ENCODE measurements around the gene PRKAR1B.

The PRKAR1B gene

DNA sequence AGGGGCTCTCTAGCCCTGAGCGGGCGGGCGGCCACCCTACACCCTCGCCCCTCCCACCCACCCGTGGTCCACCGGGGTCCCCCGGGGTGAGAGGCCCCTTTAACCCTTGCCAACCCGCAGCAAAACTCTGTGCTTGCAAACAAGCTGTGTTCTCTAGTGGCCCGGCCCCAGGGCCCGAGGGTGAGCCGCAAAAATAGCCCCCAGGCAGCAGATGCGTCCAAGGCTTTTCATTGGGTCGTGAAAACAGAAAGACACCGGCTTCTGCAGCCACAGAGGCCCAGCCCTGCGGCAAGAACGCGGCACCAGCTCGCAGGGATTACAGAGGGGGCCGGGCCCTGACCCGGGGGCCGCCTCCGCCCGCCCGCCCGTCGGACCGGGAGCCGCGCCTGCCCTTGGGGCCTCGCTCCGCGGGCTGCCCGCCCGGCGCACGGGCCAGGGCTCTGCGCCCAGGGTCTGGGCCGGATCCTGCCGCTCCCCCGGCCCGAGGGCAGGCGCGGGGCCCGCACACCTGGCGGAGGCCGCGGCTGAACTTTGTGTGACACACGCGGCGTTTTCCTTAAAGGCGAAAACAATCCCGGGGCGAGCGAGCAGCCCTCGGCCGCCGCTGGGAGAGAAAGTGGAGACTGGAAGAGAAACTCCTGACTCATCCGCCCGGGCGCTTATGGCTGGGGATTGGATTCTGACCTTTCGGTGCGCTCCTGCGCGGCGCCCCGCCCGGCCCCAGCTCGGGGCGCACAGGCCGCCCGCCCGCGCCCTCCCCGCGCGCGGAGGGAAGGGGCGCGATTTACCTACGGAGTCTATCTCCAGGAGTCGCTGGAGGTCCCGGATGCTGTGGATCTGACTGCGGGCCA, 210.2 kb downstream of the PRKAR1B start:
- TF ChIP-seq ZBTB7A (IDR thresholded peaks at IDR 0.05; ENCODE audit: low read depth) (no peak), YY1 (IDR thresholded peaks at IDR 0.05; ENCODE audit: low read depth) (no peak), NFIC (IDR thresholded peaks at IDR 0.05) (no peak), CEBPB (IDR thresholded peaks at IDR 0.05) (no peak), EP300 (IDR thresholded peaks at IDR 0.05; ENCODE audit: borderline replicate concordance) (no peak), FOXM1 (IDR thresholded peaks at IDR 0.05; ENCODE audit: borderline replicate concordance, low read depth) (no peak), RAD21 (IDR thresholded peaks at IDR 0.05; ENCODE audit: low read depth) (no peak), CREB1 (IDR thresholded peaks at IDR 0.05; ENCODE audit: low read depth) (no peak), TEAD4 (IDR thresholded peaks at IDR 0.05) (no peak), TCF12 (IDR thresholded peaks at IDR 0.05; ENCODE audit: low read depth) (no peak), EGR1 (IDR thresholded peaks at IDR 0.05) (no peak), TAF1 (IDR thresholded peaks at IDR 0.05; ENCODE audit: low read depth) (no peak)
- TF ChIP-seq, protein P1, sequence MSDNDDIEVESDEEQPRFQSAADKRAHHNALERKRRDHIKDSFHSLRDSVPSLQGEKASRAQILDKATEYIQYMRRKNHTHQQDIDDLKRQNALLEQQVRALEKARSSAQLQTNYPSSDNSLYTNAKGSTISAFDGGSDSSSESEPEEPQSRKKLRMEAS (IDR thresholded peaks at IDR 0.05) = no peak
- TF ChIP-seq, protein P2, sequence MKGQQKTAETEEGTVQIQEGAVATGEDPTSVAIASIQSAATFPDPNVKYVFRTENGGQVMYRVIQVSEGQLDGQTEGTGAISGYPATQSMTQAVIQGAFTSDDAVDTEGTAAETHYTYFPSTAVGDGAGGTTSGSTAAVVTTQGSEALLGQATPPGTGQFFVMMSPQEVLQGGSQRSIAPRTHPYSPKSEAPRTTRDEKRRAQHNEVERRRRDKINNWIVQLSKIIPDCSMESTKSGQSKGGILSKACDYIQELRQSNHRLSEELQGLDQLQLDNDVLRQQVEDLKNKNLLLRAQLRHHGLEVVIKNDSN (IDR thresholded peaks at IDR 0.05) = no peak
- TF ChIP-seq, protein P3, sequence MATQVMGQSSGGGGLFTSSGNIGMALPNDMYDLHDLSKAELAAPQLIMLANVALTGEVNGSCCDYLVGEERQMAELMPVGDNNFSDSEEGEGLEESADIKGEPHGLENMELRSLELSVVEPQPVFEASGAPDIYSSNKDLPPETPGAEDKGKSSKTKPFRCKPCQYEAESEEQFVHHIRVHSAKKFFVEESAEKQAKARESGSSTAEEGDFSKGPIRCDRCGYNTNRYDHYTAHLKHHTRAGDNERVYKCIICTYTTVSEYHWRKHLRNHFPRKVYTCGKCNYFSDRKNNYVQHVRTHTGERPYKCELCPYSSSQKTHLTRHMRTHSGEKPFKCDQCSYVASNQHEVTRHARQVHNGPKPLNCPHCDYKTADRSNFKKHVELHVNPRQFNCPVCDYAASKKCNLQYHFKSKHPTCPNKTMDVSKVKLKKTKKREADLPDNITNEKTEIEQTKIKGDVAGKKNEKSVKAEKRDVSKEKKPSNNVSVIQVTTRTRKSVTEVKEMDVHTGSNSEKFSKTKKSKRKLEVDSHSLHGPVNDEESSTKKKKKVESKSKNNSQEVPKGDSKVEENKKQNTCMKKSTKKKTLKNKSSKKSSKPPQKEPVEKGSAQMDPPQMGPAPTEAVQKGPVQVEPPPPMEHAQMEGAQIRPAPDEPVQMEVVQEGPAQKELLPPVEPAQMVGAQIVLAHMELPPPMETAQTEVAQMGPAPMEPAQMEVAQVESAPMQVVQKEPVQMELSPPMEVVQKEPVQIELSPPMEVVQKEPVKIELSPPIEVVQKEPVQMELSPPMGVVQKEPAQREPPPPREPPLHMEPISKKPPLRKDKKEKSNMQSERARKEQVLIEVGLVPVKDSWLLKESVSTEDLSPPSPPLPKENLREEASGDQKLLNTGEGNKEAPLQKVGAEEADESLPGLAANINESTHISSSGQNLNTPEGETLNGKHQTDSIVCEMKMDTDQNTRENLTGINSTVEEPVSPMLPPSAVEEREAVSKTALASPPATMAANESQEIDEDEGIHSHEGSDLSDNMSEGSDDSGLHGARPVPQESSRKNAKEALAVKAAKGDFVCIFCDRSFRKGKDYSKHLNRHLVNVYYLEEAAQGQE (IDR thresholded peaks at IDR 0.05; ENCODE audit: low read depth) = no peak

DNA sequence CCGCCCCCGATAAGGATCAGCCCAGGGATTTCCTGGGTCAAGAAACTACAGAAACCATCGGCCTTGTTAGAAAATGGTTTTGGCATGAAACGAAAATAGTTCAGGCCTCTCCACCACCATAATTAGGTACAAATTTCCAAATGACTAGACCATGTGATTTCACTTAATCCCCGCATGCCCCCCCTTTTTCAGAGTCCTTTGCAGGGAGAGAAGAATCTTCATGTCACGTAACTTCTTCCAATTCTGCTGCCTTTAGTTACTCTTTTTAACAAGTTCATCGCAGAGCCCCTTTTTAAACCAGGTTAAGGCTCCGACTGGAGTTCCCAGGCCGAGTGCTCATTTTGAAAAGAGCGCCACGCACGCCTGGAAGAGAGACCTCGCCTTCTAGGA, 210.9 kb downstream of the PRKAR1B start:
- no peak for TF ChIP-seq CEBPB (IDR thresholded peaks at IDR 0.05)
- TF ChIP-seq CREB1 (IDR thresholded peaks at IDR 0.05; ENCODE audit: low read depth) = no peak
- TF ChIP-seq, protein P1 (IDR thresholded peaks at IDR 0.05) = no peak
- TF ChIP-seq YY1 (IDR thresholded peaks at IDR 0.05; ENCODE audit: low read depth) = no peak
- TF ChIP-seq NFIC (IDR thresholded peaks at IDR 0.05) = no peak
- TF ChIP-seq, protein P2 (IDR thresholded peaks at IDR 0.05) = no peak
- TF ChIP-seq EGR1 (IDR thresholded peaks at IDR 0.05) = no peak
- TF ChIP-seq EP300 (IDR thresholded peaks at IDR 0.05; ENCODE audit: borderline replicate concordance) = no peak
- TF ChIP-seq, protein P3 (IDR thresholded peaks at IDR 0.05; ENCODE audit: low read depth) = no peak
- no peak for TF ChIP-seq TEAD4 (IDR thresholded peaks at IDR 0.05)
- TF ChIP-seq RAD21 (IDR thresholded peaks at IDR 0.05; ENCODE audit: low read depth) = no peak
- no peak for TF ChIP-seq TAF1 (IDR thresholded peaks at IDR 0.05; ENCODE audit: low read depth)
- TF ChIP-seq ZBTB7A (IDR thresholded peaks at IDR 0.05; ENCODE audit: low read depth) = no peak

DNA sequence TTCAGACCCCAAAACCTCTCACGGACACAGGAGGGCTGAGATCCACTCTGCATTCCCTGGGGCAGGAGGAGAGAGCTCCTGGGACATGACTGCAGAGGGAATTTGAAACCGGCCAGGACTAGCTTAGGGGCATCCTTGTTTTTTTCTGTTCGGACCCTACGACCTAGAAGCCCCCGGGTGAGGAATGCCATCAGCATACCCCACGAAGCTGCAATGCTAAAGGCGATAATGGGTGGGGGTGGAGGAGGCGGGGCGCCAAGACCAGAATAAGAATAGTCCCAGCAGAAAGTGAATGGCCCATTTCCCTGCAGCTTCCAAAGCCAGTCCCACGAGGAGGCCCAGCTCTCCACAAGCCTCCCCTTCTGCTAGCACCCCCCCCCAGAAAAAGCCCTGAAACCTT, 211.5 kb downstream of the PRKAR1B start:
- TF ChIP-seq EGR1 (IDR thresholded peaks at IDR 0.05) (no peak), NFIC (IDR thresholded peaks at IDR 0.05) (no peak), TAF1 (IDR thresholded peaks at IDR 0.05; ENCODE audit: low read depth) (no peak), TCF12 (IDR thresholded peaks at IDR 0.05; ENCODE audit: low read depth) (no peak)

DNA sequence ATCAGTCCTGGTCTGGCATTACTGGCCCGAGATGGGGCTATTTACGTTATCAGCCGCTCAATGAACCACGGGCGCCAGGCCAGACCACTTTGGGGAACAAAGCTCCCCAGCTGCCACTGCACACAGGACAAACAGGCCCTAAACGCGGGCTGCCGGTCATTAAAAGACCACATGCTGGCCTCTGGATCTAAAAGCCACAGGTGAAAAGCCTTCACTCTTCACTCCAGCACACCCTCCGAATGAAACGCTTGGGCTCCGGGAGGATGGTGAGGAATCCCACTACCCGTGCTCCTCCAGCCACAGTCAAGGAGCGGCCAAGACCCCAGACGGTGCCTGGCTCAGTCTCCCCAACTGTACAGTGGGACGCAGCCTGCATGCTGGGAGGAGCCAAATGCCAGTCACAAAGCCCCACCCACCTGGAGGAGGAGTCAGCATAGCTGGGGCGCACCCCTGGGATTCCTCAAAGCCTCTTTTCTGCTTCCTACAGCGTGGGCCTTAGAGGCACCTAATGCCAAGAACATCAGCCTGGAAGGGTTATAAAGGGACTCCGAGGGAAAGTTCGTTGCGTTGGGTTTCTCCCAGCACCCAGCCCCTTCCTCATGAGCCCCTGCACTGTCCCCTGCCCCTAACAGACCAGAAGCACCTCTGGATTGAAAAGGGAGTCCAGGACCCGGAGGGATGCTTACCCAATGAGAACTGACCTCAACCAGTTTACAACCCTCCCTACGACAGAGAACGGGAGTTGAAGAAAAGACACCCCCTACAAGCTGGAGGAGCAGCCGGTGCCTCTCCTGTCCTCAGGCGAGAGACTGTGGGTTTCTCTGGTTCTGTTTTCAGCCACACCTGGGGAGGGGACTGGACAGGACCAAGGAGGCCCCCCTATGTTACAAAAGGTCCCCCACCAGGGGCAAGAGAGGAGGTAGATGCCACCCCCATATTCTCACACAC, 212.2 kb downstream of the PRKAR1B start:
- TF ChIP-seq TCF12 (IDR thresholded peaks at IDR 0.05; ENCODE audit: low read depth) = no peak
- TF ChIP-seq, protein P2 (IDR thresholded peaks at IDR 0.05) = no peak
- no peak for TF ChIP-seq TEAD4 (IDR thresholded peaks at IDR 0.05)
- TF ChIP-seq YY1 (IDR thresholded peaks at IDR 0.05; ENCODE audit: low read depth) = no peak
- no peak for TF ChIP-seq CEBPB (IDR thresholded peaks at IDR 0.05)
- no peak for TF ChIP-seq EP300 (IDR thresholded peaks at IDR 0.05; ENCODE audit: borderline replicate concordance)
- TF ChIP-seq NFIC (IDR thresholded peaks at IDR 0.05) = no peak
- no peak for TF ChIP-seq FOXM1 (IDR thresholded peaks at IDR 0.05; ENCODE audit: borderline replicate concordance, low read depth)
- TF ChIP-seq, protein P3 (IDR thresholded peaks at IDR 0.05; ENCODE audit: low read depth) = no peak
- no peak for TF ChIP-seq RAD21 (IDR thresholded peaks at IDR 0.05; ENCODE audit: low read depth)
- TF ChIP-seq EGR1 (IDR thresholded peaks at IDR 0.05) = no peak
